Astrocyte (in vitro differentiated cells and primary cell): ENCODE measurements around the gene RCAN3. TPM values are rescaled to one million over a fixed set of nuclear protein-coding genes. Genes with fewer than 3 reads are reported as not detected.

Experiments used
- DNase-seq: peaks from one replicate; pipeline ENCODE4 v3.0.0-alpha.2; 2010; ENCODE audit warnings: low read depth
- FAIRE-seq: peaks from 2 replicates; lab custom pipeline; 2011; peaks lifted over from hg19 to GRCh38; lab: Jason Lieb, UNC
- H2AFZ ChIP-seq: 2 replicates; pipeline ENCODE4 v1.6.0; 2012; ENCODE audit warnings: low read depth, low read length, inconsistent platforms
- H3K27ac ChIP-seq: 2 replicates; pipeline ENCODE4 v1.5.1; 2011; ENCODE audit warnings: low read depth, low read length, inconsistent platforms
- H3K27me3 ChIP-seq: 2 replicates; pipeline ENCODE4 v1.6.0; 2011; ENCODE audit warnings: low read length, inconsistent platforms; ENCODE audit not compliant: insufficient read depth
- H3K36me3 ChIP-seq: 2 replicates; pipeline ENCODE4 v1.5.1; 2011; ENCODE audit warnings: low read length, inconsistent platforms; ENCODE audit not compliant: insufficient read depth
- H3K4me1 ChIP-seq: 2 replicates; pipeline ENCODE4 v1.5.1; 2011; ENCODE audit warnings: low read length, inconsistent platforms; ENCODE audit not compliant: insufficient read depth
- H3K4me2 ChIP-seq: 2 replicates; pipeline ENCODE4 v1.6.0; 2012; ENCODE audit warnings: low read length, inconsistent platforms
- H3K4me3 ChIP-seq: 2 replicates; pipeline ENCODE4 v1.5.1; 2011; ENCODE audit warnings: low read depth, mild to moderate bottlenecking, low read length, inconsistent platforms; ENCODE audit not compliant: insufficient read depth
- H3K79me2 ChIP-seq: 2 replicates; pipeline ENCODE4 v1.6.0; 2012; ENCODE audit warnings: mild to moderate bottlenecking, low read length, inconsistent platforms; ENCODE audit not compliant: insufficient read depth
- H3K9ac ChIP-seq: 2 replicates; pipeline ENCODE4 v1.6.0; 2012; ENCODE audit warnings: mild to moderate bottlenecking, low read length, inconsistent platforms
- H3K9me3 ChIP-seq: 2 replicates; pipeline ENCODE4 v1.5.1; 2012; ENCODE audit warnings: low read depth, mild to moderate bottlenecking, low read length, inconsistent platforms; ENCODE audit not compliant: insufficient read depth
- H4K20me1 ChIP-seq: 2 replicates; pipeline ENCODE4 v1.6.0; 2012; ENCODE audit warnings: low read length, inconsistent platforms; ENCODE audit not compliant: insufficient read depth
- H3K27ac Mint-ChIP-seq: one replicate; pipeline ENCODE4 v1.8.0; 2021; ENCODE audit warnings: mild to moderate bottlenecking, mixed read lengths; ENCODE audit not compliant: unreplicated experiment
- H3K27me3 Mint-ChIP-seq: one replicate; pipeline ENCODE4 v1.8.0; 2021; ENCODE audit warnings: low read depth, mixed read lengths; ENCODE audit not compliant: unreplicated experiment
- H3K36me3 Mint-ChIP-seq: one replicate; pipeline ENCODE4 v1.8.0; 2021; ENCODE audit warnings: low read depth, mixed read lengths; ENCODE audit not compliant: unreplicated experiment
- H3K4me1 Mint-ChIP-seq: one replicate; pipeline ENCODE4 v1.8.0; 2021; ENCODE audit warnings: low read depth, mixed read lengths; ENCODE audit not compliant: unreplicated experiment
- H3K4me3 Mint-ChIP-seq: one replicate; pipeline ENCODE4 v1.8.0; 2021; ENCODE audit warnings: mild to moderate bottlenecking, moderate library complexity, mixed read lengths; ENCODE audit not compliant: unreplicated experiment
- H3K9me3 Mint-ChIP-seq: one replicate; pipeline ENCODE4 v1.8.0; 2021; ENCODE audit warnings: mild to moderate bottlenecking, mixed read lengths; ENCODE audit not compliant: unreplicated experiment
- CTCF ChIP-seq: IDR thresholded peaks from 2 replicates; pipeline ENCODE4 v1.5.1; 2011; ENCODE audit warnings: low read depth, mild to moderate bottlenecking, inconsistent platforms, low read length, moderate library complexity; ENCODE audit not compliant: insufficient read depth
- EZH2 ChIP-seq: IDR thresholded peaks from 2 replicates; pipeline ENCODE4 v1.6.1; 2012; ENCODE audit warnings: mild to moderate bottlenecking, low read length, inconsistent platforms; ENCODE audit not compliant: insufficient read depth
- total RNA-seq: library from RNA; stranded (reverse); gene quantifications from 2 replicates; pipeline ENCODE4 v1.2.1, GENCODE V29; 2021

Gene RCAN3
- total RNA-seq, 1 donor from 2014 or later = 17.7 TPM

- peak within 1 kb of the TSS; percentile 26 for H3K4me2 ChIP-seq
- no peak within 1 kb of the TSS for H3K27ac Mint-ChIP-seq
Measured at GRCh38 chr1:24555591-24556413, 53.2 kb downstream of the RCAN3 start, which contains the start of gene NCMAP. Gene NCMAP (plus strand): TSS chr1:24556087. CDS start chr1:24595431, 39,344 bp downstream.

GRCh38 chr1:24556414-24556795, 53.8 kb downstream of the RCAN3 start:
- no peaks in the 10 kb centered on the region for H3K36me3 ChIP-seq
- H2AFZ ChIP-seq = no peak overlapping the region
- peaks cover 39% of the 10 kb centered on the region for H3K27me3 Mint-ChIP-seq
- H3K9me3 ChIP-seq = peaks cover 4% of the 10 kb centered on the region
- H3K4me3 ChIP-seq = no peak overlapping the region
- H3K36me3 Mint-ChIP-seq = no peaks in the 10 kb centered on the region
- H3K4me1 Mint-ChIP-seq = peaks cover 12% of the 10 kb centered on the region
- H3K4me1 ChIP-seq = peaks cover 7% of the 10 kb centered on the region
- no peak overlapping the region for H3K27ac Mint-ChIP-seq
- no peaks in the 10 kb centered on the region for H3K9me3 Mint-ChIP-seq
- H3K27me3 ChIP-seq = peaks cover 44% of the 10 kb centered on the region
- no peak for FAIRE-seq
- no peaks in the 10 kb centered on the region for H4K20me1 ChIP-seq
- TF ChIP-seq CTCF (no peak), EZH2 (peak; percentile 63)
- H3K4me2 ChIP-seq = no peak overlapping the region
- no peak overlapping the region for H3K4me3 Mint-ChIP-seq
- DNase-seq = no peak
- H3K9ac ChIP-seq = no peak overlapping the region
- H3K79me2 ChIP-seq = no peaks in the 10 kb centered on the region
- no peak overlapping the region for H3K27ac ChIP-seq

More at GRCh38 chr1:24555591-24556413, 53.2 kb downstream of the RCAN3 start, which contains the start of gene NCMAP:
- H3K36me3 Mint-ChIP-seq = no peaks in the 10 kb centered on the region
- no peaks in the 10 kb centered on the region for H3K9me3 Mint-ChIP-seq
- no peaks in the 10 kb centered on the region for H3K79me2 ChIP-seq
- peaks cover 7% of the 10 kb centered on the region for H3K4me1 ChIP-seq
- H3K4me1 Mint-ChIP-seq = peaks cover 12% of the 10 kb centered on the region
- H3K9me3 ChIP-seq = peaks cover 4% of the 10 kb centered on the region
- FAIRE-seq = no peak
- H3K36me3 ChIP-seq = no peaks in the 10 kb centered on the region
- H3K9ac ChIP-seq = no peak within 1 kb of the TSS
- no peak within 1 kb of the TSS for H3K27ac ChIP-seq
- no peaks in the 10 kb centered on the region for H4K20me1 ChIP-seq
- TF ChIP-seq EZH2 = peak; percentile 88
- no peak for TF ChIP-seq CTCF
- DNase-seq = no peak
- H3K4me3 Mint-ChIP-seq = no peak within 1 kb of the TSS
- H3K27me3 Mint-ChIP-seq = peaks cover 39% of the 10 kb centered on the region
- peaks cover 48% of the 10 kb centered on the region for H3K27me3 ChIP-seq
- H2AFZ ChIP-seq = peak within 1 kb of the TSS; percentile 10
- H3K4me3 ChIP-seq = no peak within 1 kb of the TSS

- no peak overlapping the region for H2AFZ ChIP-seq
- H3K4me2 ChIP-seq = no peak overlapping the region
- Mint-ChIP-seq H3K4me1 (peaks cover 15% of the 10 kb centered on the region), H3K4me3 (peak overlapping the region; percentile 45), H3K36me3 (no peaks in the 10 kb centered on the region), H3K27ac (no peak overlapping the region), H3K9me3 (no peaks in the 10 kb centered on the region), H3K27me3 (peaks cover 39% of the 10 kb centered on the region)
- DNase-seq = no peak
- H3K4me1 ChIP-seq = peaks cover 7% of the 10 kb centered on the region
- no peak overlapping the region for H3K9ac ChIP-seq
- H4K20me1 ChIP-seq = no peaks in the 10 kb centered on the region
- no peak overlapping the region for H3K27ac ChIP-seq
- H3K27me3 ChIP-seq = peaks cover 37% of the 10 kb centered on the region
- TF ChIP-seq CTCF = no peak
- no peak for TF ChIP-seq EZH2
- no peaks in the 10 kb centered on the region for H3K79me2 ChIP-seq
- H3K4me3 ChIP-seq = no peak overlapping the region
- H3K36me3 ChIP-seq = no peaks in the 10 kb centered on the region
- no peak for FAIRE-seq
- H3K9me3 ChIP-seq = peaks cover 4% of the 10 kb centered on the region
Measured at GRCh38 chr1:24557220-24557619, 54.6 kb downstream of the RCAN3 start.
